Prostate gland (tissue), 2 donors: Measurements from ENCODE around the gene YY1AP1.

ENCODE experiments used
- POLR2A ChIP-seq: fragments of 450-650 bp; IDR thresholded peaks from one replicate; pipeline ENCODE4 v1.6.1; 2016; ENCODE audit warnings: antibody characterized with exemption, mild to moderate bottlenecking
- POLR2AphosphoS5 ChIP-seq: sonication (generic); formaldehyde crosslinking; IDR thresholded peaks from one replicate; pipeline ENCODE4 v1.6.1; 2017; ENCODE audit warnings: antibody characterized with exemption
- TF ChIP-seq, protein P1 (sequence below), 4 experiments: fragments of 200-600 bp in 2 of 4; fragments of 450-650 bp in 2 of 4; sonication (generic) in 2 of 4; IDR thresholded peaks; 1 replicate in 3 of 4; 2 replicates in 1 of 4; pipeline ENCODE4 v1.5.1; 2016 to 2019; ENCODE audit warnings: antibody characterized with exemption in 4 of 4, mild to moderate bottlenecking in 2 of 4, moderate library complexity in 2 of 4

DNA sequence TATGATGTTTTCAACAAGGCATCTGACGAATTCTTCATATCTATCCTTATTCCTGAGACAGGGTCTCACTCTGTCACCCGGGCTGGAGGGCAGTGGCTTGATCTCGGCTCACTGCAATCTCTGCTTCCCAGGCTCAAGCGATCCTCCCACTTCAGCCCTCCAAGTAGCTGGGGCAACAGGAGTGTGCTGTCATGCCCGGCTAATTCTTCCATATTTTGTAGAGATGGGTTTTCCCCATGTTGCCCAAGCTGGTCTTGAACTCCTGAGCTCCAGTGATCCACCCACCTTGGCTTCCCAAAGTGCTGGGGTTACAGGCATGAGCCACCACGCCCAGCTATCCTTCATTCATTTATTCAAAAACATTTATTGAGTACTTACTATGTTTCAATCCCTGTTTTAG is 8.0 kb downstream of the YY1AP1 start:
- TF ChIP-seq, protein P1, sequence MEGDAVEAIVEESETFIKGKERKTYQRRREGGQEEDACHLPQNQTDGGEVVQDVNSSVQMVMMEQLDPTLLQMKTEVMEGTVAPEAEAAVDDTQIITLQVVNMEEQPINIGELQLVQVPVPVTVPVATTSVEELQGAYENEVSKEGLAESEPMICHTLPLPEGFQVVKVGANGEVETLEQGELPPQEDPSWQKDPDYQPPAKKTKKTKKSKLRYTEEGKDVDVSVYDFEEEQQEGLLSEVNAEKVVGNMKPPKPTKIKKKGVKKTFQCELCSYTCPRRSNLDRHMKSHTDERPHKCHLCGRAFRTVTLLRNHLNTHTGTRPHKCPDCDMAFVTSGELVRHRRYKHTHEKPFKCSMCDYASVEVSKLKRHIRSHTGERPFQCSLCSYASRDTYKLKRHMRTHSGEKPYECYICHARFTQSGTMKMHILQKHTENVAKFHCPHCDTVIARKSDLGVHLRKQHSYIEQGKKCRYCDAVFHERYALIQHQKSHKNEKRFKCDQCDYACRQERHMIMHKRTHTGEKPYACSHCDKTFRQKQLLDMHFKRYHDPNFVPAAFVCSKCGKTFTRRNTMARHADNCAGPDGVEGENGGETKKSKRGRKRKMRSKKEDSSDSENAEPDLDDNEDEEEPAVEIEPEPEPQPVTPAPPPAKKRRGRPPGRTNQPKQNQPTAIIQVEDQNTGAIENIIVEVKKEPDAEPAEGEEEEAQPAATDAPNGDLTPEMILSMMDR (IDR thresholded peaks at IDR 0.05), result no peak
- no peak for TF ChIP-seq POLR2A
- no peak for TF ChIP-seq POLR2AphosphoS5
